ENCODE measurements around the gene MMP10. TPM values are rescaled to one million over a fixed set of nuclear protein-coding genes. Genes with fewer than 3 reads are reported as not detected.
A peak's percentile ranks its signal among the peaks of the same experiment; 100 is the strongest.

Gene MMP10
- 0.44 TPM for polyA plus RNA-seq (2013, experiment 1 of 2)
- polyA plus RNA-seq (2013, experiment 2 of 2), result 0.47 TPM

DNA sequence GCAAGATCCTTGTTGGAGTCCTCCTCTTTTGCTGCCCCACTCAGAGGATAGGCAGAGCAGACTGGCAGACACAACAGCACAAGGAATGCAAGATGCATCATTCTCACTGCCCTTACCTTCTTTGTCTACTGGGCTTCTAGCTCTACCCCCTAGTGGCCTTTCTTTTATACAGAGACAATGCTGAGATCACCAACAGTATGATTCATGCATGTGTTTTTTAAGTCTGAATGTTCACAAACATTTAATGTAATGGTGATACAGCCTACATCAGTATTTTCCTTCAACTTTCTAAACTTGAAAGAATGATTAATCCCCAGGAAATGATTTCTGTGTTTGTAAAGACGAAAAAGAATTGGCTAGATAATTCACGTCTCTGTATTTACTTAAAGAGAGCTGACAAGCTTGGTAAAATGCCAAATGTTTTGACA lies at the start of gene MMP10:
MMP10 (minus strand) TSS at position 138 of the 428 bp plus-strand sequence; CDS start at position 101, 37 bp downstream.
- no peaks in the 10 kb centered on the region for H3K79me1 ChIP-seq (replicated peaks; ENCODE audit: low read length, poor library complexity, severe bottlenecking)
- no peak within 1 kb of the TSS for H2BK120ac ChIP-seq (ENCODE audit: low read depth, low read length)
- no peak within 1 kb of the TSS for H2AFZ ChIP-seq (ENCODE audit: low read depth, low read length)
- H3K27me3 ChIP-seq (ENCODE audit: control insufficient read depth in 1 of 2, insufficient read depth in 1 of 2, low read length in 2 of 2), result no peaks in the 10 kb centered on the region
- 0% methylated on average over 1 of the region's 2 CpGs for WGBS
- no peak within 1 kb of the TSS for H2AK5ac ChIP-seq (ENCODE audit: low read length, severe bottlenecking)
- peak; percentile 74 for DNase-seq
- H3K4ac ChIP-seq (ENCODE audit: low read depth in 1 of 2, low read length in 2 of 2), result peak within 1 kb of the TSS in 1 of 2 experiments; percentile 51
- H2BK12ac ChIP-seq (ENCODE audit: low read length in 2 of 2), result peak within 1 kb of the TSS in 1 of 2 experiments; percentile 83
- H2BK5ac ChIP-seq (ENCODE audit: low read depth, low read length, poor library complexity, severe bottlenecking), result no peak within 1 kb of the TSS
- no peak within 1 kb of the TSS for H4K91ac ChIP-seq (ENCODE audit: low read length)
- no peak within 1 kb of the TSS for H4K8ac ChIP-seq (ENCODE audit: low read length)
- peaks cover 2% of the 10 kb centered on the region for H3K4me1 ChIP-seq (ENCODE audit: control insufficient read depth, insufficient read depth, low read depth, low read length)
- H2BK15ac ChIP-seq (ENCODE audit: low read depth, poor library complexity, severe bottlenecking), result no peak within 1 kb of the TSS
- H3K4me3 ChIP-seq (ENCODE audit: insufficient read depth in 1 of 2, low read depth in 1 of 2, low read length in 2 of 2), result no peak within 1 kb of the TSS
- no peaks in the 10 kb centered on the region for H3K36me3 ChIP-seq (ENCODE audit: control insufficient read depth in 1 of 2, insufficient read depth in 2 of 2, low read depth in 1 of 2, low read length in 2 of 2)
- no peak within 1 kb of the TSS for H3K14ac ChIP-seq (ENCODE audit: low read length in 2 of 2)
- H3K18ac ChIP-seq (ENCODE audit: low read depth in 1 of 2, low read length in 2 of 2), result peak within 1 kb of the TSS in 1 of 2 experiments; percentile 82
- H3K27ac ChIP-seq (ENCODE audit: low read length, poor library complexity, severe bottlenecking), result no peak within 1 kb of the TSS
- no peaks in the 10 kb centered on the region for H3K9me3 ChIP-seq (ENCODE audit: control insufficient read depth, low read length)
- H3K4me2 ChIP-seq (ENCODE audit: low read length, poor library complexity, severe bottlenecking), result no peak within 1 kb of the TSS
- peak within 1 kb of the TSS; percentile 42 for H3K9ac ChIP-seq (ENCODE audit: low read length)
- no peak within 1 kb of the TSS for H3K23ac ChIP-seq (ENCODE audit: low read length in 2 of 2)

DNA sequence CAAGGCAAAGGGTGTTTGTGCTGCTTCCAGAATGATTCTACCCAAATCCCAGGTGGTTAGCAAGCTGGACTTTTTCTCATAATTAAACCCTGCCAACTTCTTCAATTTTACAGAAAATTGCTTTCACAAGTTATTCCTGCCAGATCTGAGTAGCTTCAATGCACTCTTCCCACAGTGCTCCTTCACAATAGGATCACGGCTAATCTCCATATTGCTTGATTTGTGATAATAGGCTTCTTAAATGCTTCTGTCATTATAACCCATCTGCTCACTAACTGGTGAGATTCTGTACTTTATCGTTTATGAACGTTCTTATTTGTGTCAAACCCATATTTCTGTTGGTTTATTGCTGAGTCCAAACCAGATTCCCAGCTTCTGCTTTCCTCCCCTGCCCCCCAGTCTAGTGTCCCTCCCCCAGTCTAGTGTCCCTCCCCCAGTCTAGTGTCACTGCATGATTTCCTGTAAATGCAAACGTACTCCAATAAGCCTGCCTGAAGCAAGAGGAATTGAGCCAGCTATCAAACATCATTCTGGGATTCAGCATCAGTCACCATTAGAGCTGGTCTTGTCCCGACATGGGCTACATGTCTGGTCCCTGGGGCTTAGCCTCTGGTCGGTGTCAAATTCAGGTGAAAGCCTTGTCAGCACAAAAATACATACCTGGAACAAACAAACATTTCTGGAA lies 49.0 kb upstream of the MMP10 start:
- Histone ChIP-seq H2AK5ac (ENCODE audit: low read length, severe bottlenecking) (no peak overlapping the region), H3K79me1 (replicated peaks; ENCODE audit: low read length, poor library complexity, severe bottlenecking) (no peaks in the 10 kb centered on the region), H3K27ac (ENCODE audit: low read length, poor library complexity, severe bottlenecking) (no peak overlapping the region), H3K14ac (ENCODE audit: low read length in 2 of 2) (no peak overlapping the region), H3K4me3 (ENCODE audit: insufficient read depth in 1 of 2, low read depth in 1 of 2, low read length in 2 of 2) (no peak overlapping the region), H3K36me3 (ENCODE audit: control insufficient read depth in 1 of 2, insufficient read depth in 2 of 2, low read depth in 1 of 2, low read length in 2 of 2) (no peaks in the 10 kb centered on the region), H3K9me3 (ENCODE audit: control insufficient read depth, low read length) (no peaks in the 10 kb centered on the region), H2BK5ac (ENCODE audit: low read depth, low read length, poor library complexity, severe bottlenecking) (no peak overlapping the region), H2AFZ (ENCODE audit: low read depth, low read length) (no peak overlapping the region), H3K27me3 (ENCODE audit: control insufficient read depth in 1 of 2, insufficient read depth in 1 of 2, low read length in 2 of 2) (no peaks in the 10 kb centered on the region), H3K9ac (ENCODE audit: low read length) (no peak overlapping the region), H4K8ac (ENCODE audit: low read length) (no peak overlapping the region), H2BK12ac (ENCODE audit: low read length in 2 of 2) (no peak overlapping the region), H3K4ac (ENCODE audit: low read depth in 1 of 2, low read length in 2 of 2) (no peak overlapping the region), H3K18ac (ENCODE audit: low read depth in 1 of 2, low read length in 2 of 2) (no peak overlapping the region), H3K23ac (ENCODE audit: low read length in 2 of 2) (no peak overlapping the region), H3K4me1 (ENCODE audit: control insufficient read depth, insufficient read depth, low read depth, low read length) (no peaks in the 10 kb centered on the region), H2BK15ac (ENCODE audit: low read depth, poor library complexity, severe bottlenecking) (no peak overlapping the region), H2BK120ac (ENCODE audit: low read depth, low read length) (no peak overlapping the region), H4K91ac (ENCODE audit: low read length) (no peak overlapping the region), H3K4me2 (ENCODE audit: low read length, poor library complexity, severe bottlenecking) (no peak overlapping the region)
- WGBS, result 95% methylated on average over 5 of the region's 6 CpGs
- DNase-seq, result no peak

DNA sequence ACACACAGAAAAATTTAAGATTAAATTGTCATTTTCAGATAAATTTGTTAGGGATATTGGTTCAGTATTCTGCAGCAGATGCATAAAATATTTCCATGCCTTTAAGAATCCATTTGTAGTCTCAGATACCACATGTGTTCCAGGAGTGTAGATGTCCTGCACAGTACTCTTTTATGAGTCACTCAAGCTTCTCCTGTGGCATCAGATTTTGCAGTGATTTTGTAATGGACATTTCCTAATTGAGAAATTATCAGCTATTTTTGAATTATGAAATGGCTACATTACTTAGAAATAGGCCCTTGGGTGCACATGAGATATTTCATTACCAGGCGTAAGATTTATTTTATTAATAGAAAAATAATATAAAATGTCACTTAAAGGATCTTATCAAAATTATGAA lies 44.1 kb upstream of the MMP10 start:
- Histone ChIP-seq H4K8ac (ENCODE audit: low read length) (no peak overlapping the region), H3K79me1 (replicated peaks; ENCODE audit: low read length, poor library complexity, severe bottlenecking) (no peaks in the 10 kb centered on the region), H3K4me3 (ENCODE audit: insufficient read depth in 1 of 2, low read depth in 1 of 2, low read length in 2 of 2) (no peak overlapping the region), H3K9me3 (ENCODE audit: control insufficient read depth, low read length) (no peaks in the 10 kb centered on the region), H3K23ac (ENCODE audit: low read length in 2 of 2) (no peak overlapping the region), H3K4ac (ENCODE audit: low read depth in 1 of 2, low read length in 2 of 2) (no peak overlapping the region), H2BK15ac (ENCODE audit: low read depth, poor library complexity, severe bottlenecking) (no peak overlapping the region), H3K9ac (ENCODE audit: low read length) (no peak overlapping the region), H3K27ac (ENCODE audit: low read length, poor library complexity, severe bottlenecking) (no peak overlapping the region), H2AK5ac (ENCODE audit: low read length, severe bottlenecking) (no peak overlapping the region), H2AFZ (ENCODE audit: low read depth, low read length) (no peak overlapping the region), H4K91ac (ENCODE audit: low read length) (no peak overlapping the region), H3K14ac (ENCODE audit: low read length in 2 of 2) (no peak overlapping the region), H2BK5ac (ENCODE audit: low read depth, low read length, poor library complexity, severe bottlenecking) (no peak overlapping the region), H3K4me2 (ENCODE audit: low read length, poor library complexity, severe bottlenecking) (no peak overlapping the region), H3K4me1 (ENCODE audit: control insufficient read depth, insufficient read depth, low read depth, low read length) (no peaks in the 10 kb centered on the region), H2BK120ac (ENCODE audit: low read depth, low read length) (no peak overlapping the region), H2BK12ac (ENCODE audit: low read length in 2 of 2) (no peak overlapping the region), H3K36me3 (ENCODE audit: control insufficient read depth in 1 of 2, insufficient read depth in 2 of 2, low read depth in 1 of 2, low read length in 2 of 2) (no peaks in the 10 kb centered on the region), H3K18ac (ENCODE audit: low read depth in 1 of 2, low read length in 2 of 2) (no peak overlapping the region), H3K27me3 (ENCODE audit: control insufficient read depth in 1 of 2, insufficient read depth in 1 of 2, low read length in 2 of 2) (peaks cover 9 to 20% of the 10 kb centered on the region in 2 experiments)
- no peak for DNase-seq
- WGBS, result no CpG with 5 or more reads among the region's 1 CpG

DNA sequence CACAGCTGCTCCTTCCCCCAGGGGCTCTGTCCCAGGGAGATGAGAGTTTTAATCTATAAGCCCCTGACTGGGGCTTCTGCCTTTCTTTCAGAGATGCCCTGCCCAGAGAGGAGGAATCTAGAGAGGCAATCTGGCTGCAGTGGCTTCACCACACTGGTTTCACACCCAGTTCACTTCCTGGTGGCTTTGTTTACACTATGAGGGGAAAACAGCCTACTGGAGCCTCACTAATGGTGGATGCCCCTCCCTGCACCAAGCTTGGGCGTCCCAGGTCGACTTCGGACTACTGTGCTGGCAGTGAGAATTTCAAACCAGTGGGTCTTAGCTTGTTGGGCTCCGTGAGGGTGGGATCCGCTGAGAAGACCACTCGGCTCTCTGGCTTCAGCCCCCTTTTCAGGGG lies 39.1 kb upstream of the MMP10 start:
- H3K36me3 ChIP-seq (ENCODE audit: control insufficient read depth in 1 of 2, insufficient read depth in 2 of 2, low read depth in 1 of 2, low read length in 2 of 2), result no peaks in the 10 kb centered on the region
- H3K4me2 ChIP-seq (ENCODE audit: low read length, poor library complexity, severe bottlenecking), result no peak overlapping the region
- H3K9me3 ChIP-seq (ENCODE audit: control insufficient read depth, low read length), result peaks cover 4% of the 10 kb centered on the region
- no peak overlapping the region for H3K14ac ChIP-seq (ENCODE audit: low read length in 2 of 2)
- H2AK5ac ChIP-seq (ENCODE audit: low read length, severe bottlenecking), result no peak overlapping the region
- H4K91ac ChIP-seq (ENCODE audit: low read length), result no peak overlapping the region
- H2BK12ac ChIP-seq (ENCODE audit: low read length in 2 of 2), result no peak overlapping the region
- no peaks in the 10 kb centered on the region for H3K4me1 ChIP-seq (ENCODE audit: control insufficient read depth, insufficient read depth, low read depth, low read length)
- H3K18ac ChIP-seq (ENCODE audit: low read depth in 1 of 2, low read length in 2 of 2), result no peak overlapping the region
- H3K4ac ChIP-seq (ENCODE audit: low read depth in 1 of 2, low read length in 2 of 2), result no peak overlapping the region
- 65% methylated on average over 6 of the region's 6 CpGs for WGBS
- H2AFZ ChIP-seq (ENCODE audit: low read depth, low read length), result no peak overlapping the region
- no peak overlapping the region for H3K27ac ChIP-seq (ENCODE audit: low read length, poor library complexity, severe bottlenecking)
- H4K8ac ChIP-seq (ENCODE audit: low read length), result no peak overlapping the region
- no peaks in the 10 kb centered on the region for H3K79me1 ChIP-seq (replicated peaks; ENCODE audit: low read length, poor library complexity, severe bottlenecking)
- no peak overlapping the region for H2BK120ac ChIP-seq (ENCODE audit: low read depth, low read length)
- H2BK15ac ChIP-seq (ENCODE audit: low read depth, poor library complexity, severe bottlenecking), result no peak overlapping the region
- no peak for DNase-seq
- H3K23ac ChIP-seq (ENCODE audit: low read length in 2 of 2), result no peak overlapping the region
- no peak overlapping the region for H2BK5ac ChIP-seq (ENCODE audit: low read depth, low read length, poor library complexity, severe bottlenecking)
- peaks cover 12 to 20% of the 10 kb centered on the region in 2 experiments for H3K27me3 ChIP-seq (ENCODE audit: control insufficient read depth in 1 of 2, insufficient read depth in 1 of 2, low read length in 2 of 2)
- no peak overlapping the region for H3K4me3 ChIP-seq (ENCODE audit: insufficient read depth in 1 of 2, low read depth in 1 of 2, low read length in 2 of 2)
- H3K9ac ChIP-seq (ENCODE audit: low read length), result no peak overlapping the region
